ENCODE measurements around the gene SNW1. TPM values are rescaled to one million over a fixed set of nuclear protein-coding genes. Genes with fewer than 3 reads are reported as not detected.

SNW1 gene
- total RNA-seq, 1 experiment from 2014 or later: 143 TPM

GRCh38 chr14:77710364-77710763, 50.6 kb downstream of the SNW1 start:
- Histone ChIP-seq H3K9me3 (ENCODE audit: low read depth, low read length, poor library complexity, severe bottlenecking) (no peaks in the 10 kb centered on the region), H3K27ac (ENCODE audit: low read depth, low read length, poor library complexity, severe bottlenecking) (no peak overlapping the region), H3K36me3 (ENCODE audit: insufficient read depth, low read length, poor library complexity, severe bottlenecking) (peaks cover 51% of the 10 kb centered on the region), H3K27me3 (replicated peaks; ENCODE audit: insufficient read depth, low read depth, low read length, poor library complexity) (no peaks in the 10 kb centered on the region), H3K4me3 (ENCODE audit: low read depth, low read length, poor library complexity, severe bottlenecking) (no peak overlapping the region), H3K4me1 (ENCODE audit: insufficient read depth, low read length, poor library complexity, severe bottlenecking) (peaks cover 19% of the 10 kb centered on the region)
- ChIA-PET CTCF (no interaction called here), POLR2A (ENCODE audit: low non-redundant PET) (no interaction called here)
- no peak for DNase-seq (ENCODE audit: low spot score)
- BruUV-seq (replicated peaks): no TSS peak
- intact Hi-C loops (cut with micrococcal nuclease; ENCODE audit: unreplicated experiment): no loop called here
- TF ChIP-seq EZH2 (IDR thresholded peaks at IDR 0.05; ENCODE audit: borderline replicate concordance, low read depth, low read length, poor library complexity, severe bottlenecking) (no peak), CTCF (conservative IDR thresholded peaks at IDR 0.05; ENCODE audit: low read depth, low read length) (no peak)

DNA sequence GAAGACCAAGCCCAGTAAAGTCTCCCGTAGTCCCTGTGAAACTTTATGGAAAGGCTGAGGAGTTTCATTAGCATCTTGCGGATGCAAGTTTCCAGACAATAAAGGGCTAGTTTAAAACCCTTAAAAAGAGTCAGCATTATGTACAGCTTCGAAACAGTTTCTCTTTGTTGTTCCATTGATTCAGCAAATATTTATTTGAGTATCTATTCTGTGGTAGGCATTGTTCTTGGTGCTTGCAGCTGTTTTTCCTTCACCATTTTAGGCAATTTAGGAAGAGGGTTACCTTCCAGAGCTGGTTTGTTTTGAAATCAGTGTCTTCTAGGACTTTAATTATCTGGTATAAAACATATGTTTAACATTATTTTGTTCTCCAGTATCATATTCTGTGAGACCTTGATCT, 51.5 kb downstream of the SNW1 start:
- Histone ChIP-seq H3K36me3 (ENCODE audit: insufficient read depth, low read length, poor library complexity, severe bottlenecking) (peaks cover 43% of the 10 kb centered on the region), H3K4me3 (ENCODE audit: low read depth, low read length, poor library complexity, severe bottlenecking) (peak overlapping the region; percentile 77), H3K27ac (ENCODE audit: low read depth, low read length, poor library complexity, severe bottlenecking) (no peak overlapping the region), H3K4me1 (ENCODE audit: insufficient read depth, low read length, poor library complexity, severe bottlenecking) (peaks cover 19% of the 10 kb centered on the region), H3K27me3 (replicated peaks; ENCODE audit: insufficient read depth, low read depth, low read length, poor library complexity) (no peaks in the 10 kb centered on the region), H3K9me3 (ENCODE audit: low read depth, low read length, poor library complexity, severe bottlenecking) (no peaks in the 10 kb centered on the region)
- ChIA-PET CTCF (no interaction called here), POLR2A (ENCODE audit: low non-redundant PET) (no interaction called here)
- BruUV-seq (replicated peaks): no TSS peak
- intact Hi-C loops (cut with micrococcal nuclease; ENCODE audit: unreplicated experiment): loop anchor here (2.0 kb wide), 1 partner anchor 251 kb away; the partner anchor contains the start of gene AHSA1
- TF ChIP-seq CTCF (conservative IDR thresholded peaks at IDR 0.05; ENCODE audit: low read depth, low read length) (no peak), EZH2 (IDR thresholded peaks at IDR 0.05; ENCODE audit: borderline replicate concordance, low read depth, low read length, poor library complexity, severe bottlenecking) (no peak)
- DNase-seq (ENCODE audit: low spot score): no peak

DNA sequence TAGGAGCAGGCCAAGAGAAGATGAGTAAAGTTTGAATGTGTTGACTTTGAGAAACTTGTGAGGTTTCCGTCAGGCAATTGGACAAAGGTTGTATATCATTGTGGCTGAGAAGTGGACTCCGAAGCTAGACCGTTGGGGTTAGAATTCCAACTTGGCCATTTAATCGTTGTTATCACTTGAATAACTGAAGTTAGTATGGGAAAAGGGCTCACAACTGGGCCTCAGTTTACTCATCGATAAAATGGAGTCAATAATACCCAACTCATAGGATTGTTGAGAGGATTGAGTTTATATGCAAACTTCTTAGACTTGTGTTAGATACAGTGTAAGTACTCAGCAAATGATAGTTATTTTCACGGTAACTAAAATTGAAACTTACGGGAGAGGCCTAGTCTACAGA, 52.2 kb downstream of the SNW1 start:
- intact Hi-C loops (cut with micrococcal nuclease; ENCODE audit: unreplicated experiment): loop anchor here (2.0 kb wide), 1 partner anchor 250 kb away; the partner anchor contains the start of gene AHSA1
- H3K27ac ChIP-seq (ENCODE audit: low read depth, low read length, poor library complexity, severe bottlenecking): peak overlapping the region; percentile 31
- ChIA-PET POLR2A (ENCODE audit: low non-redundant PET) (no interaction called here), CTCF (no interaction called here)
- peaks cover 19% of the 10 kb centered on the region for H3K4me1 ChIP-seq (ENCODE audit: insufficient read depth, low read length, poor library complexity, severe bottlenecking)
- H3K27me3 ChIP-seq (replicated peaks; ENCODE audit: insufficient read depth, low read depth, low read length, poor library complexity): no peaks in the 10 kb centered on the region
- BruUV-seq (replicated peaks): TSS peak; percentile 83
- H3K36me3 ChIP-seq (ENCODE audit: insufficient read depth, low read length, poor library complexity, severe bottlenecking): peaks cover 43% of the 10 kb centered on the region
- peak overlapping the region; percentile 77 for H3K4me3 ChIP-seq (ENCODE audit: low read depth, low read length, poor library complexity, severe bottlenecking)
- TF ChIP-seq EZH2 (IDR thresholded peaks at IDR 0.05; ENCODE audit: borderline replicate concordance, low read depth, low read length, poor library complexity, severe bottlenecking): no peak
- TF ChIP-seq CTCF (conservative IDR thresholded peaks at IDR 0.05; ENCODE audit: low read depth, low read length): no peak
- H3K9me3 ChIP-seq (ENCODE audit: low read depth, low read length, poor library complexity, severe bottlenecking): no peaks in the 10 kb centered on the region
- DNase-seq (ENCODE audit: low spot score): no peak

Measured in A673 (cell line).